ENCODE measurements around the gene PTPN4.
"Not testable (repeated sequence)": the region's sequence is repeated elsewhere in the genome, so short reads cannot be mapped to it uniquely, and the experiment has no call there.

- TF ChIP-seq, protein P1, sequence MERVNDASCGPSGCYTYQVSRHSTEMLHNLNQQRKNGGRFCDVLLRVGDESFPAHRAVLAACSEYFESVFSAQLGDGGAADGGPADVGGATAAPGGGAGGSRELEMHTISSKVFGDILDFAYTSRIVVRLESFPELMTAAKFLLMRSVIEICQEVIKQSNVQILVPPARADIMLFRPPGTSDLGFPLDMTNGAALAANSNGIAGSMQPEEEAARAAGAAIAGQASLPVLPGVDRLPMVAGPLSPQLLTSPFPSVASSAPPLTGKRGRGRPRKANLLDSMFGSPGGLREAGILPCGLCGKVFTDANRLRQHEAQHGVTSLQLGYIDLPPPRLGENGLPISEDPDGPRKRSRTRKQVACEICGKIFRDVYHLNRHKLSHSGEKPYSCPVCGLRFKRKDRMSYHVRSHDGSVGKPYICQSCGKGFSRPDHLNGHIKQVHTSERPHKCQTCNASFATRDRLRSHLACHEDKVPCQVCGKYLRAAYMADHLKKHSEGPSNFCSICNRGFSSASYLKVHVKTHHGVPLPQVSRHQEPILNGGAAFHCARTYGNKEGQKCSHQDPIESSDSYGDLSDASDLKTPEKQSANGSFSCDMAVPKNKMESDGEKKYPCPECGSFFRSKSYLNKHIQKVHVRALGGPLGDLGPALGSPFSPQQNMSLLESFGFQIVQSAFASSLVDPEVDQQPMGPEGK (CRISPR knock-in tag; IDR thresholded peaks at IDR 0.05; ENCODE audit: borderline replicate concordance), result not testable (repeated sequence)
- TF ChIP-seq, protein P2, sequence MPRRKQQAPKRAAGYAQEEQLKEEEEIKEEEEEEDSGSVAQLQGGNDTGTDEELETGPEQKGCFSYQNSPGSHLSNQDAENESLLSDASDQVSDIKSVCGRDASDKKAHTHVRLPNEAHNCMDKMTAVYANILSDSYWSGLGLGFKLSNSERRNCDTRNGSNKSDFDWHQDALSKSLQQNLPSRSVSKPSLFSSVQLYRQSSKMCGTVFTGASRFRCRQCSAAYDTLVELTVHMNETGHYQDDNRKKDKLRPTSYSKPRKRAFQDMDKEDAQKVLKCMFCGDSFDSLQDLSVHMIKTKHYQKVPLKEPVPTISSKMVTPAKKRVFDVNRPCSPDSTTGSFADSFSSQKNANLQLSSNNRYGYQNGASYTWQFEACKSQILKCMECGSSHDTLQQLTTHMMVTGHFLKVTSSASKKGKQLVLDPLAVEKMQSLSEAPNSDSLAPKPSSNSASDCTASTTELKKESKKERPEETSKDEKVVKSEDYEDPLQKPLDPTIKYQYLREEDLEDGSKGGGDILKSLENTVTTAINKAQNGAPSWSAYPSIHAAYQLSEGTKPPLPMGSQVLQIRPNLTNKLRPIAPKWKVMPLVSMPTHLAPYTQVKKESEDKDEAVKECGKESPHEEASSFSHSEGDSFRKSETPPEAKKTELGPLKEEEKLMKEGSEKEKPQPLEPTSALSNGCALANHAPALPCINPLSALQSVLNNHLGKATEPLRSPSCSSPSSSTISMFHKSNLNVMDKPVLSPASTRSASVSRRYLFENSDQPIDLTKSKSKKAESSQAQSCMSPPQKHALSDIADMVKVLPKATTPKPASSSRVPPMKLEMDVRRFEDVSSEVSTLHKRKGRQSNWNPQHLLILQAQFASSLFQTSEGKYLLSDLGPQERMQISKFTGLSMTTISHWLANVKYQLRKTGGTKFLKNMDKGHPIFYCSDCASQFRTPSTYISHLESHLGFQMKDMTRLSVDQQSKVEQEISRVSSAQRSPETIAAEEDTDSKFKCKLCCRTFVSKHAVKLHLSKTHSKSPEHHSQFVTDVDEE (CRISPR knock-in tag; IDR thresholded peaks at IDR 0.05), result not testable (repeated sequence)
- not testable (repeated sequence) for TF ChIP-seq ARNTL (CRISPR knock-in tag; IDR thresholded peaks at IDR 0.05; ENCODE audit: borderline replicate concordance, low read depth); ZFP3 (CRISPR knock-in tag; IDR thresholded peaks at IDR 0.05)
Observed at GRCh38 chr2:119996896-119997891, 237.5 kb downstream of the PTPN4 start.
